Tibial nerve (tissue), 4 donors: ENCODE measurements around the gene PLK2. TPM values are rescaled to one million over a fixed set of nuclear protein-coding genes. Genes with fewer than 3 reads are reported as not detected.

Source experiments
- DNase-seq, 2 donors: peaks; one replicate each; pipeline ENCODE4 v3.0.0-alpha.2; 2019; ENCODE audit warnings: low spot score in 2 of 2
- H3K27ac ChIP-seq, 4 donors: fragments of 200-600 bp; sonication (generic) in 3 of 4; one replicate each; pipeline ENCODE4 v1.5.1; 2017 to 2019; ENCODE audit warnings: mild to moderate bottlenecking in 1 of 4
- H3K27me3 ChIP-seq, 2 donors: fragments of 200-600 bp; sonication (generic) in 1 of 2; one replicate each; pipeline versions ENCODE4 v1.5.1 to v1.6.0; 2017 to 2019
- H3K36me3 ChIP-seq, 3 donors: fragments of 200-600 bp; sonication (generic); one replicate each; pipeline ENCODE4 v1.5.1; 2018 to 2019
- H3K4me1 ChIP-seq, 4 donors: fragments of 200-600 bp; sonication (generic) in 3 of 4; one replicate each; pipeline ENCODE4 v1.5.1; 2017 to 2019
- H3K4me3 ChIP-seq, 4 donors: fragments of 200-600 bp; sonication (generic) in 3 of 4; one replicate each; pipeline ENCODE4 v1.5.1; 2017 to 2019; ENCODE audit warnings: mild to moderate bottlenecking in 1 of 4, moderate library complexity in 1 of 4
- H3K9me3 ChIP-seq, 4 donors: fragments of 200-600 bp; sonication (generic) in 3 of 4; one replicate each; pipeline ENCODE4 v1.5.1; 2017 to 2019
- CTCF ChIP-seq, 5 experiments: fragments of 200-600 bp in 3 of 5; fragments of 450-650 bp in 2 of 5; sonication (generic) in 3 of 5; IDR thresholded peaks; one replicate each; pipeline ENCODE4 v1.5.1; 2016 to 2019; ENCODE audit warnings: antibody characterized with exemption in 5 of 5, mild to moderate bottlenecking in 3 of 5, moderate library complexity in 2 of 5
- EP300 ChIP-seq, 2 donors: sonication (generic); formaldehyde crosslinking; IDR thresholded peaks; one replicate each; pipeline ENCODE4 v1.6.1; 2017; ENCODE audit warnings: antibody characterized with exemption in 2 of 2, mild to moderate bottlenecking in 1 of 2
- POLR2A ChIP-seq, 2 donors: fragments of 450-650 bp; IDR thresholded peaks; one replicate each; pipeline ENCODE4 v1.6.1; 2017; ENCODE audit warnings: antibody characterized with exemption in 2 of 2, mild to moderate bottlenecking in 2 of 2, moderate library complexity in 2 of 2
- WGBS, 2 donors: methylation state at CpG; one replicate each; pipeline ENCODE4 v1.1.5; 2018; 5-methylcytosine and 5-hydroxymethylcytosine counted together
- total RNA-seq, 4 donors: library from RNA; depleted of rRNA; stranded (reverse); fragments of >200 nt; gene quantifications; one replicate each; pipeline ENCODE4 v1.1.0, GENCODE V29; 2016

Gene PLK2
- total RNA-seq, 4 donors from 2014 or later = 111 to 226 (median 163) TPM

DNA sequence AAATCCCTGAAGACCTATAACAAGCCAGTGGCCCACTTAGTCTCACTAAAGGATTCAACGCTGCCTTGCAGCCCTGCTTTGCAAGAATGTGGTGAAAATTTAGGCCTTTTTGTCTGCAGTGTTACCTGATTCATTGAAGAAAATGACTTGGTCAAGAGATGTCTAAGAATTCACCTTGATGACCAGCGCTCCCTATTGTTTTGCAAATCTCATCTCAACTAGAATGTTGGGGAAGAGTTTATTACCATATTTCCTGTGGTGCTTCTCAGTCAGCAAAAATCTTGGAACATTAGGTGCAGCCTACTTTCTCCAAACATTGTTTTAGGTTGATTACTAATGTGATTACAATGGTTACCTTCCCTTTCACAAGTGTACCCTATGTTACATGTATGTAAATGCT lies 53.5 kb downstream of the PLK2 start:
- Histone ChIP-seq H3K4me1 (peaks cover 0 to 13% (median 0%) of the 10 kb centered on the region in 4 donors), H3K36me3 (no peaks in the 10 kb centered on the region), H3K27ac (no peak overlapping the region), H3K4me3 (no peak overlapping the region), H3K27me3 (no peaks in the 10 kb centered on the region), H3K9me3 (no peaks in the 10 kb centered on the region)
- 78 to 91% methylated on average over 2 of the region's 2 CpGs for WGBS, 2 donors
- no peak for DNase-seq
- no peak for TF ChIP-seq CTCF (IDR thresholded peaks at IDR 0.05)
- TF ChIP-seq EP300 (IDR thresholded peaks at IDR 0.05) = no peak
- TF ChIP-seq POLR2A (IDR thresholded peaks at IDR 0.05) = no peak

DNA sequence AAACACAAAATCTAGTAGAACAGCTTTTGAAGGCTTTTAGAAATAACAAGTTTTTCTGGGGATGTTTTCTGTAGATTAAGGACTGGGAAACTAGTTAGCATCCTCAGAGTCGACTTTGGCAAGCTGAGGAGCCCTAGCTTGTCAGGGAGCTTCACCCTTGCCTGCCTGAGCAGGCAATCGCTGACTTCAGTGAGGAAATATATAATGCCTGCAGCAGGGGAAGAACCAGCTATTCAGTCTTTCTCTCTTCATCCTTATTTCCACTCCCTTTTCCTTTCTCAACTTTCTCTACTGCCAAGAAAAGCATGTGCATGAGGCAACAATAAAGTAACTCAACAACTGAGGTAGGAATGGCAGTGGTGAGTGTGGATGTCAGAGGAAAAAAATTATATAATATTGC lies 54.7 kb downstream of the PLK2 start:
- 32 to 47% methylated on average over 2 of the region's 2 CpGs for WGBS, 2 donors
- Histone ChIP-seq H3K4me1 (peaks cover 0 to 5% (median 0%) of the 10 kb centered on the region in 4 donors), H3K36me3 (no peaks in the 10 kb centered on the region), H3K27ac (no peak overlapping the region), H3K4me3 (no peak overlapping the region), H3K27me3 (no peaks in the 10 kb centered on the region), H3K9me3 (no peaks in the 10 kb centered on the region)
- no peak for DNase-seq
- TF ChIP-seq EP300 (IDR thresholded peaks at IDR 0.05) (no peak), CTCF (IDR thresholded peaks at IDR 0.05) (no peak), POLR2A (IDR thresholded peaks at IDR 0.05) (no peak)

GRCh38 chr5:58404734-58405133 lies 55.2 kb downstream of the PLK2 start:
- no peak overlapping the region for H3K4me3 ChIP-seq
- no peaks in the 10 kb centered on the region for H3K9me3 ChIP-seq
- no peak for DNase-seq
- H3K36me3 ChIP-seq = no peaks in the 10 kb centered on the region
- H3K27ac ChIP-seq = no peak overlapping the region
- 81 to 86% methylated on average over 3 of the region's 3 CpGs for WGBS, 2 donors
- no peaks in the 10 kb centered on the region for H3K27me3 ChIP-seq
- peaks cover 0 to under 1% (median 0%) of the 10 kb centered on the region in 4 donors for H3K4me1 ChIP-seq
- no peak for TF ChIP-seq CTCF (IDR thresholded peaks at IDR 0.05)
- TF ChIP-seq POLR2A (IDR thresholded peaks at IDR 0.05) = no peak
- TF ChIP-seq EP300 (IDR thresholded peaks at IDR 0.05) = no peak

Other genes with a start within 250 kb of the PLK2 start
- gene GAPT, start 31.3 kb upstream of the PLK2 start, total RNA-seq = 1 to 10 TPM in 1 of 4 donors, not detected in 3; 2.1 TPM
- gene RAB3C, start 123.0 kb upstream of the PLK2 start, total RNA-seq = 1 to 10 TPM in 2 of 4 donors, under 1 TPM in 2; under 0.01 to 1.2 (median 1.0) TPM